H1 (cell line): ENCODE measurements around the gene STOML1. TPM values are rescaled to one million over a fixed set of nuclear protein-coding genes. Genes with fewer than 3 reads are reported as not detected.

Experiments used
- CTCF ChIA-PET: fragments of 300-600 bp; sonication (Branson Sonifier 250); formaldehyde crosslinking; loops from one replicate; lab custom pipeline; 2021; ENCODE audit not compliant: partially characterized antibody; lab: Charles Lee
- POLR2A ChIA-PET: fragments of 300-600 bp; sonication (Branson Sonifier 250); formaldehyde crosslinking; loops from one replicate; lab custom pipeline; 2021; ENCODE audit warnings: inconsistent platforms; ENCODE audit not compliant: partially characterized antibody; lab: Charles Lee
- DNase-seq, 2 experiments: peaks; one replicate each; pipeline versions ENCODE4 v3.0.0 to v3.0.0-alpha.2; 2010 to 2022; ENCODE audit warnings: low spot score in 2 of 2, low read depth in 1 of 2, mixed read lengths in 1 of 2
- FAIRE-seq: peaks from 2 replicates; lab custom pipeline; 2011; peaks lifted over from hg19 to GRCh38; lab: Jason Lieb, UNC
- H2AFZ ChIP-seq: 2 replicates; pipeline ENCODE4 v1.8.1; 2012; ENCODE audit warnings: low read length, inconsistent platforms
- H2AK5ac ChIP-seq: 2 replicates; pipeline ENCODE4 v1.6.1; 2013; ENCODE audit warnings: low read depth, low read length
- H2BK120ac ChIP-seq: replicated peaks from 2 replicates; pipeline ENCODE3; 2013; ENCODE audit warnings: low read depth, low read length, inconsistent platforms
- H2BK12ac ChIP-seq: 2 replicates; pipeline ENCODE4 v1.6.1; 2013; ENCODE audit warnings: low read depth, low read length
- H2BK15ac ChIP-seq: 2 replicates; pipeline ENCODE4 v1.6.1; 2013; ENCODE audit warnings: low read length
- H2BK20ac ChIP-seq: 2 replicates; pipeline ENCODE4 v1.6.1; 2013; ENCODE audit warnings: low read length
- H2BK5ac ChIP-seq: 2 replicates; pipeline ENCODE4 v1.6.1; 2013; ENCODE audit warnings: low read depth, low read length
- H3K14ac ChIP-seq: 2 replicates; pipeline ENCODE4 v1.6.1; 2013; ENCODE audit warnings: inconsistent platforms; ENCODE audit not compliant: insufficient read length
- H3K18ac ChIP-seq: 2 replicates; pipeline ENCODE4 v1.6.1; 2013; ENCODE audit warnings: low read length; ENCODE audit errors: extremely low read depth
- H3K23ac ChIP-seq: 2 replicates; pipeline ENCODE4 v1.6.1; 2013; ENCODE audit warnings: inconsistent platforms; ENCODE audit not compliant: insufficient read length
- H3K23me2 ChIP-seq: 2 replicates; pipeline ENCODE4 v1.6.1; 2013; ENCODE audit warnings: low read depth, low read length
- H3K27ac ChIP-seq: 2 replicates; pipeline ENCODE4 v1.6.1; 2011; ENCODE audit warnings: low read depth, low read length, inconsistent platforms
- H3K27me3 ChIP-seq, 4 experiments: replicated peaks in 1 of 4; 1 replicate in 1 of 4; 2 replicates in 3 of 4; pipeline versions ENCODE4 v1.6.1 to v1.8.1; 2011 to 2013; ENCODE audit warnings: low read length in 3 of 4, mild to moderate bottlenecking in 3 of 4, inconsistent platforms in 2 of 4, mixed read lengths in 2 of 4, moderate library complexity in 1 of 4; ENCODE audit not compliant: control insufficient read depth in 3 of 4, insufficient read depth in 3 of 4; ENCODE audit errors: extremely low read depth in 1 of 4
- H3K36me3 ChIP-seq, 4 experiments: 2 replicates each; pipeline versions ENCODE4 v1.6.1 to v1.8.1; 2011 to 2013; ENCODE audit warnings: mild to moderate bottlenecking in 4 of 4, low read length in 3 of 4, moderate library complexity in 2 of 4, control low read depth in 1 of 4, inconsistent platforms in 1 of 4; ENCODE audit not compliant: insufficient read depth in 4 of 4, control insufficient read depth in 2 of 4
- H3K4ac ChIP-seq: replicated peaks from 2 replicates; pipeline ENCODE3; 2013; ENCODE audit warnings: low read length, low read depth, mixed read lengths, inconsistent platforms; ENCODE audit not compliant: insufficient read length
- H3K4me1 ChIP-seq, 4 experiments: replicated peaks in 1 of 4; 1 replicate in 1 of 4; 2 replicates in 3 of 4; pipeline versions ENCODE4 v1.6.1 to v1.8.1; 2011 to 2013; ENCODE audit warnings: low read length in 3 of 4, inconsistent platforms in 2 of 4, mixed read lengths in 1 of 4; ENCODE audit not compliant: insufficient read depth in 4 of 4, control insufficient read depth in 3 of 4
- H3K4me2 ChIP-seq, 2 experiments: 2 replicates each; pipeline versions ENCODE4 v1.6.1 to v1.8.1; 2011 to 2013; ENCODE audit warnings: low read depth in 2 of 2, low read length in 2 of 2, control low read depth in 1 of 2, inconsistent platforms in 1 of 2, mild to moderate bottlenecking in 1 of 2; ENCODE audit not compliant: insufficient read depth in 1 of 2
- H3K4me3 ChIP-seq, 4 experiments: fragments of 200-600, 300-600 bp in 1 of 4; sonication (generic), shearing (Covaris generic), sonication (Bioruptor Twin) in 1 of 4; 2 replicates each; pipeline versions ENCODE4 v1.5.1 to v1.8.1; 2011 to 2016; ENCODE audit warnings: low read length in 4 of 4, low read depth in 3 of 4, control low read depth in 2 of 4, inconsistent platforms in 2 of 4, mild to moderate bottlenecking in 2 of 4, mixed read lengths in 1 of 4, moderate library complexity in 1 of 4; ENCODE audit not compliant: insufficient read depth in 2 of 4; ENCODE audit errors: extremely low read depth in 1 of 4
- H3K56ac ChIP-seq: replicated peaks from 2 replicates; pipeline ENCODE3; 2013; ENCODE audit warnings: low read depth, mild to moderate bottlenecking, mixed read lengths, low read length, inconsistent platforms; ENCODE audit not compliant: insufficient read length
- H3K79me1 ChIP-seq: 2 replicates; pipeline ENCODE4 v1.6.1; 2013; ENCODE audit warnings: low read depth, low read length, control low read depth
- H3K79me2 ChIP-seq, 2 experiments: 2 replicates each; pipeline versions ENCODE4 v1.6.1 to v1.8.1; 2012 to 2013; ENCODE audit warnings: low read length in 2 of 2, mild to moderate bottlenecking in 2 of 2, inconsistent platforms in 1 of 2; ENCODE audit not compliant: insufficient read depth in 2 of 2, control insufficient read depth in 1 of 2
- H3K9ac ChIP-seq, 4 experiments: replicated peaks in 1 of 4; 1 replicate in 1 of 4; 2 replicates in 3 of 4; pipeline versions ENCODE4 v1.6.1 to v1.8.1; 2011 to 2013; ENCODE audit warnings: low read depth in 3 of 4, low read length in 3 of 4, control low read depth in 2 of 4, mild to moderate bottlenecking in 2 of 4, moderate library complexity in 2 of 4, inconsistent platforms in 1 of 4; ENCODE audit errors: extremely low read depth in 1 of 4
- H3K9me3 ChIP-seq, 2 experiments: 2 replicates each; pipeline versions ENCODE4 v1.6.1 to v1.8.1; 2012 to 2013; ENCODE audit warnings: mild to moderate bottlenecking in 2 of 2, moderate library complexity in 2 of 2, control low read depth in 1 of 2, inconsistent platforms in 1 of 2, low read depth in 1 of 2, low read length in 1 of 2, mixed read lengths in 1 of 2; ENCODE audit not compliant: insufficient read depth in 2 of 2
- H4K20me1 ChIP-seq, 2 experiments: replicated peaks in 1 of 2; 2 replicates each; pipeline versions ENCODE3 to v1.8.1; 2011 to 2013; ENCODE audit warnings: inconsistent platforms in 2 of 2, low read length in 2 of 2, mild to moderate bottlenecking in 1 of 2; ENCODE audit not compliant: insufficient read depth in 2 of 2, control insufficient read depth in 1 of 2
- H4K5ac ChIP-seq: 2 replicates; pipeline ENCODE4 v1.6.1; 2013; ENCODE audit warnings: low read length, low read depth, mixed read lengths, inconsistent platforms; ENCODE audit not compliant: insufficient read length
- H4K8ac ChIP-seq: 2 replicates; pipeline ENCODE4 v1.8.0; 2013; ENCODE audit warnings: mild to moderate bottlenecking, moderate library complexity, low read length, inconsistent platforms; ENCODE audit not compliant: insufficient read depth; ENCODE audit errors: extremely low read depth
- H4K91ac ChIP-seq: replicated peaks from 2 replicates; pipeline ENCODE3; 2013; ENCODE audit warnings: low read length, mixed read lengths, inconsistent platforms; ENCODE audit not compliant: insufficient read length
- ASH2L ChIP-seq: fragments of 200-600, 300-600 bp; sonication (generic); IDR thresholded peaks from one replicate; pipeline ENCODE4 v1.7.1; 2017; ENCODE audit warnings: low read length
- CBX5 ChIP-seq: fragments of 300-800, 300-1000 bp; sonication (generic); IDR thresholded peaks from 2 replicates; pipeline ENCODE4 v1.7.1; 2016; ENCODE audit warnings: antibody characterized with exemption, low read length, low read depth
- FOSL1 ChIP-seq: IDR thresholded peaks from 2 replicates; pipeline ENCODE4 v1.6.1; 2011; ENCODE audit warnings: mild to moderate bottlenecking, low read depth, low read length, moderate library complexity; ENCODE audit not compliant: insufficient read depth
- GTF2F1 ChIP-seq: IDR thresholded peaks from 2 replicates; pipeline ENCODE4 v1.6.1; 2012; ENCODE audit warnings: low read depth, low read length, improper control_type of control experiment, borderline replicate concordance
- JUN ChIP-seq: IDR thresholded peaks from 2 replicates; pipeline ENCODE4 v1.6.1; 2011; ENCODE audit warnings: low read depth, mild to moderate bottlenecking, improper control_type of control experiment, low read length
- NANOG ChIP-seq: IDR thresholded peaks from 2 replicates; pipeline ENCODE4 v1.6.1; 2011; ENCODE audit warnings: low read length, low read depth, mild to moderate bottlenecking, inconsistent platforms; ENCODE audit not compliant: insufficient read depth, poor library complexity, severe bottlenecking
- NRF1 ChIP-seq: IDR thresholded peaks from 2 replicates; pipeline ENCODE4 v1.6.1; 2011; ENCODE audit warnings: mild to moderate bottlenecking, low read depth, low read length, improper control_type of control experiment
- TAF1 ChIP-seq: IDR thresholded peaks from 2 replicates; pipeline ENCODE4 v1.6.1; 2011; ENCODE audit warnings: mild to moderate bottlenecking, low read depth, low read length
- ZNF274 ChIP-seq: IDR thresholded peaks from 2 replicates; pipeline ENCODE4 v1.7.0; 2012; ENCODE audit warnings: low read length, borderline replicate concordance; ENCODE audit errors: extremely low read depth
- WGBS, 2 experiments: shearing (Covaris generic) in 1 of 2; methylation state at CpG; one replicate each; pipeline versions ENCODE4 v1.1.6 to v1.1.7; 2013 to 2015; ENCODE audit warnings: low lambda C conversion rate in 2 of 2, mixed read lengths in 2 of 2, inconsistent platforms in 1 of 2, low coverage in 1 of 2, missing lambda C conversion rate in 1 of 2; ENCODE audit not compliant: insufficient replicate concordance in 2 of 2, insufficient coverage in 1 of 2, insufficient read length in 1 of 2; ENCODE audit errors: extremely low coverage in 1 of 2, missing lambda C conversion rate in 1 of 2; 5-methylcytosine and 5-hydroxymethylcytosine counted together
- polyA plus RNA-seq, 7 experiments: library from polyadenylated mRNA; depleted of rRNA in 3 of 7; stranded (reverse) in 5 of 7; unstranded in 2 of 7; fragments of >200 nt in 5 of 7; fragments of 200-250 nt in 2 of 7; gene quantifications; 1 replicate in 5 of 7; 2 replicates in 1 of 7; 4 replicates in 1 of 7; pipeline versions ENCODE4 v1.2.1 to v1.2.3, GENCODE V29; 2011 to 2013; ENCODE audit warnings: missing spikeins in 2 of 7, mixed read lengths in 2 of 7
- total RNA-seq: library from RNA; stranded (reverse); fragmentation: NEBNext Ultra II Directional; extraction: Animal tissue kit (Norgen Biotek cat#: 25700); gene quantifications from 2 replicates; pipeline ENCODE4 v1.2.1, GENCODE V29; 2021
- TF ChIP-seq, protein P1 (sequence below), 3 experiments: IDR thresholded peaks; 1 replicate in 2 of 3; 2 replicates in 1 of 3; pipeline versions ENCODE4 v1.5.1 to v1.6.1; 2011; ENCODE audit warnings: low read length in 3 of 3, mild to moderate bottlenecking in 3 of 3, inconsistent platforms in 2 of 3, low read depth in 1 of 3, moderate library complexity in 1 of 3; ENCODE audit not compliant: insufficient read depth in 1 of 3; ENCODE audit errors: control extremely low read depth in 1 of 3

Gene STOML1
- total and polyA plus RNA-seq, 2 of the 8 experiments (the other 6 are each of a cell fraction or from before 2014, with no cell fraction given) = 2.6 to 3.2 TPM

DNA sequence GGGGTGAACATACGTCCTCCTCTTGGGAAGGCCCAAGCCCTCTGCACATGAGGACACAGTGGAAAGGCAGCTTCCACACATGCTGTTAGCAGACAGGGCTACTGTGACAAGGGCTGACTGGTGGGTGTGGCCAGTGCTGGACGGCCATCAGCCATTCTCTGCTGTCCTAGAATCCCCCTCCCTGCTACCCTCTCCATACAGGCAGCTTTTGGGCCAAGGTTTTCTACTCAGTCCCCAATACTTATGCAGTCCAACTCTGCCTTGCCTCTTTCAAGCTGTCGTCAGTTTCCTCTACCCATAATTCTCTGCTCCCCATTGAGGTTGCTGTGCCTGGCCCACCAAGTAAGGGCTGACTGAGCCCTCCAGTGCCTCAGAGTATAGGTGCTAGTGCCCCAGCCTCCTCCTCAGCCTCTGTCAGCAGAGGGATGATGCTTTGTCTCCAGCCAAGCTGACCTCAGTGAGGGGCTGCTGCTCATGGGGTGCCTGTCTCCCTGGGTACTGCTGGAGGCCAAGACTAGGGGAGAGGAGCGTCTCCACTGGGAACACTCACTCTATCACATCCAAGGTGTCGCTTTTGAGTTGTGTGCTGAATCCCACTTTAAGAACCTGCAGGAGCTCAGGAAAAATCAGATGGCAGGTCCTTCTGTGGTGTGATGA lies 63.0 kb downstream of the STOML1 start:
- ChIA-PET CTCF (interaction anchor here (1.1 to 5.1 kb wide), 8 partner anchors 10 to 297 kb away, joined by 3 to 38 read pairs (median 5); no protein-coding TSS in a partner anchor), POLR2A (no interaction called here)
- H3K23me2 ChIP-seq = peaks cover 14% of the 10 kb centered on the region
- H2AFZ ChIP-seq = no peak overlapping the region
- H3K56ac ChIP-seq = no peak overlapping the region
- peaks cover 0 to 7% of the 10 kb centered on the region in 2 experiments for H4K20me1 ChIP-seq
- no peak for DNase-seq
- H3K79me1 ChIP-seq = no peaks in the 10 kb centered on the region; the same call in 1 of the 2 replicates
- no peaks in the 10 kb centered on the region for H3K79me2 ChIP-seq
- no peak for FAIRE-seq
- H2BK15ac ChIP-seq = no peak overlapping the region
- H3K4me1 ChIP-seq = peaks cover 0 to 20% (median 16%) of the 10 kb centered on the region in 4 experiments; a peak in 6 of 7 replicates
- no peak overlapping the region for H3K14ac ChIP-seq
- H2BK20ac ChIP-seq = no peak overlapping the region
- WGBS, 2 experiments = 72% methylated on average over 5 of the region's 5 CpGs; no CpG with 5 or more reads in 1 of the 2 experiments
- H2BK5ac ChIP-seq = no peak overlapping the region
- no peak overlapping the region for H2BK120ac ChIP-seq
- no peaks in the 10 kb centered on the region for H3K9me3 ChIP-seq
- H3K4me2 ChIP-seq = no peak overlapping the region; a peak in 1 of 4 replicates
- H3K23ac ChIP-seq = no peak overlapping the region
- no peak overlapping the region for H2AK5ac ChIP-seq
- H4K5ac ChIP-seq = no peak overlapping the region
- H2BK12ac ChIP-seq = peak overlapping the region; percentile 5; the same call in 1 of the 2 replicates
- H4K8ac ChIP-seq = no peak overlapping the region
- no peak overlapping the region for H3K4ac ChIP-seq
- peaks cover 0 to 6% (median 2%) of the 10 kb centered on the region in 4 experiments; a peak in 3 of 7 replicates for H3K27me3 ChIP-seq
- no peak overlapping the region for H3K27ac ChIP-seq
- no peak overlapping the region for H4K91ac ChIP-seq
- H3K36me3 ChIP-seq = no peaks in the 10 kb centered on the region
- H3K4me3 ChIP-seq = no peak overlapping the region
- H3K18ac ChIP-seq = 0 out of 2 replicates have a peak overlapping the region, but pooled peaks have one; percentile 0
- H3K9ac ChIP-seq = no peak overlapping the region
- TF ChIP-seq NANOG (no peak), NRF1 (no peak), FOSL1 (no peak), GTF2F1 (no peak), JUN (no peak), TAF1 (no peak), ASH2L (no peak), CBX5 (no peak), ZNF274 (no peak)
- TF ChIP-seq, protein P1, sequence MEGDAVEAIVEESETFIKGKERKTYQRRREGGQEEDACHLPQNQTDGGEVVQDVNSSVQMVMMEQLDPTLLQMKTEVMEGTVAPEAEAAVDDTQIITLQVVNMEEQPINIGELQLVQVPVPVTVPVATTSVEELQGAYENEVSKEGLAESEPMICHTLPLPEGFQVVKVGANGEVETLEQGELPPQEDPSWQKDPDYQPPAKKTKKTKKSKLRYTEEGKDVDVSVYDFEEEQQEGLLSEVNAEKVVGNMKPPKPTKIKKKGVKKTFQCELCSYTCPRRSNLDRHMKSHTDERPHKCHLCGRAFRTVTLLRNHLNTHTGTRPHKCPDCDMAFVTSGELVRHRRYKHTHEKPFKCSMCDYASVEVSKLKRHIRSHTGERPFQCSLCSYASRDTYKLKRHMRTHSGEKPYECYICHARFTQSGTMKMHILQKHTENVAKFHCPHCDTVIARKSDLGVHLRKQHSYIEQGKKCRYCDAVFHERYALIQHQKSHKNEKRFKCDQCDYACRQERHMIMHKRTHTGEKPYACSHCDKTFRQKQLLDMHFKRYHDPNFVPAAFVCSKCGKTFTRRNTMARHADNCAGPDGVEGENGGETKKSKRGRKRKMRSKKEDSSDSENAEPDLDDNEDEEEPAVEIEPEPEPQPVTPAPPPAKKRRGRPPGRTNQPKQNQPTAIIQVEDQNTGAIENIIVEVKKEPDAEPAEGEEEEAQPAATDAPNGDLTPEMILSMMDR (IDR thresholded peaks at IDR 0.05; ENCODE audit: control extremely low read depth in 1 of 3, insufficient read depth in 1 of 3, low read depth in 1 of 3, low read length in 3 of 3) = no peak
